Calu3 (cell line): Measurements from ENCODE around the gene NMRAL1. TPM values are rescaled to one million over a fixed set of nuclear protein-coding genes. Genes with fewer than 3 reads are reported as not detected.
A peak's percentile ranks its signal among the peaks of the same experiment; 100 is the strongest.

Experiments
- BruUV-seq: library from RNA; stranded (reverse); fragments of 400-500 nt; replicated peaks from 2 replicates; lab custom pipeline; 2021; lab: Mats Ljungman, UMichigan
- CTCF ChIA-PET: fragments of 300-600 bp; sonication (Branson Sonifier 250); formaldehyde crosslinking; loops from one replicate; lab custom pipeline; 2022; ENCODE audit warnings: antibody characterized with exemption; lab: Charles Lee
- DNase-seq: peaks from one replicate; pipeline ENCODE4 v3.0.0; 2022
- H3K27ac Mint-ChIP-seq: one replicate; pipeline ENCODE4 v1.8.0; 2022; ENCODE audit warnings: mixed read lengths; ENCODE audit not compliant: unreplicated experiment
- H3K27me3 Mint-ChIP-seq: one replicate; pipeline ENCODE4 v1.8.0; 2022; ENCODE audit warnings: mixed read lengths; ENCODE audit not compliant: unreplicated experiment
- H3K36me3 Mint-ChIP-seq: one replicate; pipeline ENCODE4 v1.8.0; 2022; ENCODE audit warnings: mild to moderate bottlenecking, moderate library complexity, mixed read lengths; ENCODE audit not compliant: insufficient read depth, unreplicated experiment
- H3K4me1 Mint-ChIP-seq: one replicate; pipeline ENCODE4 v1.8.0; 2022; ENCODE audit warnings: mild to moderate bottlenecking, low read depth, mixed read lengths; ENCODE audit not compliant: unreplicated experiment
- H3K4me3 Mint-ChIP-seq: one replicate; pipeline ENCODE4 v1.8.0; 2022; ENCODE audit warnings: mild to moderate bottlenecking, low read depth, moderate library complexity, mixed read lengths; ENCODE audit not compliant: unreplicated experiment
- H3K9me3 Mint-ChIP-seq: one replicate; pipeline ENCODE4 v1.8.0; 2022; ENCODE audit warnings: low read depth, mixed read lengths; ENCODE audit not compliant: unreplicated experiment
- CTCF ChIP-seq: fragments of 200-600 bp; IDR thresholded peaks from one replicate; pipeline ENCODE4 v1.8.0; 2022; ENCODE audit warnings: antibody characterized with exemption; ENCODE audit not compliant: unreplicated experiment
- intact Hi-C: fragments of 100-400 bp; cut with micrococcal nuclease; formaldehyde crosslinking; loops from one replicate; pipeline ENCODE4 v1.10.0; 2022; ENCODE audit not compliant: unreplicated experiment
- total RNA-seq: library from RNA; stranded (reverse); gene quantifications from 2 replicates; pipeline ENCODE4 v1.2.3, GENCODE V29; 2022

The NMRAL1 gene
- total RNA-seq, 1 experiment from 2014 or later = 101 TPM

GRCh38 chr16:4481526-4481925 lies 7.1 kb upstream of the NMRAL1 start:
- Mint-ChIP-seq H3K4me1 (peaks cover 33% of the 10 kb centered on the region), H3K36me3 (peaks cover 35% of the 10 kb centered on the region), H3K4me3 (no peak overlapping the region), H3K27me3 (no peaks in the 10 kb centered on the region), H3K9me3 (no peaks in the 10 kb centered on the region), H3K27ac (no peak overlapping the region)
- no peak for TF ChIP-seq CTCF
- DNase-seq = no peak
- CTCF ChIA-PET = interaction anchor here (1.3 kb wide), 1 partner anchor 18 kb away, joined by 3 read pairs; no protein-coding TSS in a partner anchor
- no TSS peak for BruUV-seq
- intact Hi-C loops = no loop called here

- BruUV-seq = TSS peak; percentile 22
- DNase-seq = peak; percentile 52
- intact Hi-C loops = no loop called here
- no peak for TF ChIP-seq CTCF
- Mint-ChIP-seq H3K27ac (peak overlapping the region; percentile 79), H3K36me3 (peaks cover 53% of the 10 kb centered on the region), H3K27me3 (no peaks in the 10 kb centered on the region), H3K4me3 (peak overlapping the region; percentile 82), H3K4me1 (peaks cover 17% of the 10 kb centered on the region), H3K9me3 (no peaks in the 10 kb centered on the region)
- CTCF ChIA-PET = interaction anchor here (0.5 to 1.8 kb wide), 10 partner anchors 9 to 576 kb away, joined by 3 to 14 read pairs (median 3); partner anchors contain the start of genes C16orf96 and MGRN1
These were observed 3.5 kb upstream of the NMRAL1 start for GRCh38 chr16:4477966-4478365.

GRCh38 chr16:4475880-4476788 lies 1.7 kb upstream of the NMRAL1 start, which contains the start of gene HMOX2:
HMOX2 (plus strand) TSS chr16:4476398; CDS start chr16:4505525, 29,127 bp downstream.
- peaks cover 9% of the 10 kb centered on the region for H3K4me1 Mint-ChIP-seq
- peaks cover 50% of the 10 kb centered on the region for H3K36me3 Mint-ChIP-seq

More at GRCh38 chr16:4475880-4476788, 1.7 kb upstream of the NMRAL1 start, which contains the start of gene HMOX2:
- CTCF ChIA-PET = interaction anchor here (0.5 to 1.3 kb wide), 7 partner anchors 11 to 110 kb away, joined by 3 to 8 read pairs (median 3); no protein-coding TSS in a partner anchor
- peak within 1 kb of the TSS; percentile 82 for H3K4me3 Mint-ChIP-seq
- intact Hi-C loops = no loop called here
- no peaks in the 10 kb centered on the region for H3K27me3 Mint-ChIP-seq
- no peaks in the 10 kb centered on the region for H3K9me3 Mint-ChIP-seq
- BruUV-seq = no TSS peak
- DNase-seq = peak; percentile 99
- TF ChIP-seq CTCF = peak; percentile 34
- H3K27ac Mint-ChIP-seq = peak within 1 kb of the TSS; percentile 79
